Posterior vena cava (tissue), 2 donors: ENCODE measurements around the gene KRTAP10-11. TPM values are rescaled to one million over a fixed set of nuclear protein-coding genes. Genes with fewer than 3 reads are reported as not detected.
A peak's percentile ranks its signal among the peaks of the same experiment; 100 is the strongest.
"Not testable (repeated sequence)": the region's sequence is repeated elsewhere in the genome, so short reads cannot be mapped to it uniquely, and the experiment has no call there.

Experiments used
- DNase-seq: peaks from one replicate; pipeline ENCODE4 v3.0.0-alpha.2; 2020; ENCODE audit warnings: low spot score
- intact Hi-C, 2 donors: fragments of 100-400 bp; cut with DNase I; formaldehyde crosslinking; loops; one replicate each; pipeline versions ENCODE4 v1.14.1 to v1.14.2; 2022 to 2023
- total RNA-seq, 2 donors: library from RNA; stranded (reverse); fragmentation: NEBNext Ultra II Directional; extraction: Animal tissue kit (Norgen Biotek cat#: 25700); gene quantifications; one replicate each; pipeline ENCODE4 v1.2.1, GENCODE V29; 2021
- donor health status: DM: yes; HTN: yes; CAD: no.
- donor health status: DM: yes; HTN: yes; CAD: no.

The KRTAP10-11 gene
- total RNA-seq, 2 donors from 2014 or later: not detected

GRCh38 chr21:44684483-44684882 lies 38.3 kb downstream of the KRTAP10-11 start:
- intact Hi-C loops: no loop called here
- no peak for DNase-seq

- intact Hi-C loops: not testable (repeated sequence)
- peak; percentile 63 for DNase-seq
Observed at GRCh38 chr21:44685050-44685449, 38.8 kb downstream of the KRTAP10-11 start.

- peak; percentile 66 for DNase-seq
- intact Hi-C loops: no loop called here
Observed at GRCh38 chr21:44686000-44686781, 40.0 kb downstream of the KRTAP10-11 start.

GRCh38 chr21:44686843-44687561 lies 40.8 kb downstream of the KRTAP10-11 start:
- intact Hi-C loops: no loop called here
- DNase-seq: peak; percentile 52

- DNase-seq: peak; percentile 53
- intact Hi-C loops: no loop called here
Observed at GRCh38 chr21:44687671-44688070, 41.5 kb downstream of the KRTAP10-11 start.

GRCh38 chr21:44689740-44690139 lies 43.5 kb downstream of the KRTAP10-11 start:
- DNase-seq: not testable (repeated sequence)

GRCh38 chr21:44691686-44692085 lies 45.5 kb downstream of the KRTAP10-11 start:
- intact Hi-C loops: no loop called here
- no peak for DNase-seq

More at GRCh38 chr21:44689740-44690139, 43.5 kb downstream of the KRTAP10-11 start:
- intact Hi-C loops: not testable (repeated sequence)

GRCh38 chr21:44692798-44693512 lies 46.7 kb downstream of the KRTAP10-11 start:
- intact Hi-C loops: no loop called here
- no peak for DNase-seq

- intact Hi-C loops: no loop called here
- DNase-seq: no peak
Observed at GRCh38 chr21:44694776-44695175, 48.6 kb downstream of the KRTAP10-11 start.

GRCh38 chr21:44695184-44695583 lies 49.0 kb downstream of the KRTAP10-11 start:
- DNase-seq: no peak
- intact Hi-C loops: no loop called here

GRCh38 chr21:44695641-44696040 lies 49.4 kb downstream of the KRTAP10-11 start:
- DNase-seq: no peak
- intact Hi-C loops: no loop called here

GRCh38 chr21:44696572-44696971 lies 50.4 kb downstream of the KRTAP10-11 start:
- intact Hi-C loops: no loop called here
- no peak for DNase-seq

Other genes starting within 250 kb of the KRTAP10-11 start
- 1 to 10 TPM; 1.5 to 1.8 TPM for gene LRRC3, start 190.9 kb upstream of the KRTAP10-11 start, total RNA-seq
- not detected for gene KRTAP10-1, start 106.2 kb upstream of the KRTAP10-11 start, total RNA-seq
- not detected for gene KRTAP10-2, start 94.9 kb upstream of the KRTAP10-11 start, total RNA-seq
- gene KRTAP10-3, start 87.6 kb upstream of the KRTAP10-11 start, total RNA-seq: not detected
- not detected for gene KRTAP10-4, start 72.7 kb upstream of the KRTAP10-11 start, total RNA-seq
- not detected for gene KRTAP10-5, start 65.8 kb upstream of the KRTAP10-11 start, total RNA-seq
- not detected for gene KRTAP10-6, start 53.9 kb upstream of the KRTAP10-11 start, total RNA-seq
- gene KRTAP10-7, start 45.8 kb upstream of the KRTAP10-11 start, total RNA-seq: not detected
- gene KRTAP10-8, start 34.3 kb upstream of the KRTAP10-11 start, total RNA-seq: not detected
- not detected for gene KRTAP10-9, start 19.3 kb upstream of the KRTAP10-11 start, total RNA-seq
- not detected for gene KRTAP10-10, start 9.1 kb upstream of the KRTAP10-11 start, total RNA-seq
- not detected for gene KRTAP12-4, start 8.2 kb downstream of the KRTAP10-11 start, total RNA-seq
- not detected for gene KRTAP12-3, start 11.5 kb downstream of the KRTAP10-11 start, total RNA-seq
- gene KRTAP12-2, start 20.5 kb downstream of the KRTAP10-11 start, total RNA-seq: under 1 TPM in 1 of 2 donors, not detected in 1; 0.48 TPM
- gene KRTAP12-1, start 35.7 kb downstream of the KRTAP10-11 start, total RNA-seq: not detected
- not detected for gene KRTAP10-12, start 50.8 kb downstream of the KRTAP10-11 start, total RNA-seq
- gene TSPEAR, start 65.2 kb downstream of the KRTAP10-11 start, total RNA-seq: under 1 TPM; 0.14 to 0.48 TPM
- 10 to 100 TPM; 72.6 to 75.6 TPM for gene UBE2G2, start 155.4 kb downstream of the KRTAP10-11 start, total RNA-seq
- 10 to 100 TPM; 53.5 to 58.3 TPM for gene SUMO3, start 171.6 kb downstream of the KRTAP10-11 start, total RNA-seq
- 100 to 1,000 TPM; 202 to 246 TPM for gene PTTG1IP, start 227.3 kb downstream of the KRTAP10-11 start, total RNA-seq